ENCODE data around the gene CCT7. TPM values are rescaled to one million over a fixed set of nuclear protein-coding genes. Genes with fewer than 3 reads are reported as not detected.

The CCT7 gene
- total RNA-seq, 4 donors from 2014 or later: 194 to 245 (median 212) TPM

- Histone ChIP-seq H3K9me3 (no peaks in the 10 kb centered on the region), H3K4me1 (peaks cover 0 to 32% (median 12%) of the 10 kb centered on the region in 4 donors), H3K36me3 (peaks cover 0 to 41% (median 0%) of the 10 kb centered on the region in 3 donors), H3K27ac (no peak overlapping the region), H3K27me3 (no peaks in the 10 kb centered on the region), H3K4me3 (no peak overlapping the region)
- TF ChIP-seq CTCF (IDR thresholded peaks at IDR 0.05) (no peak), POLR2A (IDR thresholded peaks at IDR 0.05) (no peak), EP300 (IDR thresholded peaks at IDR 0.05) (no peak)
- DNase-seq (ENCODE audit: low spot score in 2 of 2): no peak
- 82 to 89% methylated on average over 5 of the region's 5 CpGs for WGBS, 2 donors
Measured at GRCh38 chr2:73217160-73217559, 16.9 kb upstream of the CCT7 start.

- TF ChIP-seq POLR2A (IDR thresholded peaks at IDR 0.05): no peak
- no peak for TF ChIP-seq CTCF (IDR thresholded peaks at IDR 0.05)
- TF ChIP-seq EP300 (IDR thresholded peaks at IDR 0.05): no peak
- Histone ChIP-seq H3K4me1 (peaks cover 0 to 25% (median 7%) of the 10 kb centered on the region in 4 donors), H3K4me3 (no peak overlapping the region), H3K27me3 (no peaks in the 10 kb centered on the region), H3K9me3 (no peaks in the 10 kb centered on the region), H3K27ac (no peak overlapping the region), H3K36me3 (peaks cover 0 to 47% (median 3%) of the 10 kb centered on the region in 3 donors)
- no peak for DNase-seq (ENCODE audit: low spot score in 2 of 2)
- WGBS, 2 donors: 85 to 95% methylated on average over 2 of the region's 2 CpGs
Measured at GRCh38 chr2:73217826-73218225, 16.3 kb upstream of the CCT7 start.

- TF ChIP-seq POLR2A (IDR thresholded peaks at IDR 0.05) (no peak), CTCF (IDR thresholded peaks at IDR 0.05) (no peak), EP300 (IDR thresholded peaks at IDR 0.05) (no peak)
- no peak for DNase-seq (ENCODE audit: low spot score in 2 of 2)
- H3K4me3 ChIP-seq: no peak overlapping the region
- no peaks in the 10 kb centered on the region for H3K27me3 ChIP-seq
- H3K27ac ChIP-seq: no peak overlapping the region
- no peaks in the 10 kb centered on the region for H3K9me3 ChIP-seq
- H3K36me3 ChIP-seq: peaks cover 0 to 52% (median 5%) of the 10 kb centered on the region in 3 donors
- peaks cover 0 to 20% (median 6%) of the 10 kb centered on the region in 4 donors for H3K4me1 ChIP-seq
Measured at GRCh38 chr2:73218298-73218697, 15.8 kb upstream of the CCT7 start.

- WGBS, 2 donors: 83 to 85% methylated on average over 4 of the region's 4 CpGs
- TF ChIP-seq EP300 (IDR thresholded peaks at IDR 0.05) (no peak), POLR2A (IDR thresholded peaks at IDR 0.05) (no peak), CTCF (IDR thresholded peaks at IDR 0.05) (no peak)
- DNase-seq (ENCODE audit: low spot score in 2 of 2): no peak
- no peaks in the 10 kb centered on the region for H3K27me3 ChIP-seq
- no peak overlapping the region for H3K27ac ChIP-seq
- no peak overlapping the region for H3K4me3 ChIP-seq
- peaks cover 0 to 100% (median 5%) of the 10 kb centered on the region in 3 donors for H3K36me3 ChIP-seq
- no peaks in the 10 kb centered on the region for H3K4me1 ChIP-seq
- no peaks in the 10 kb centered on the region for H3K9me3 ChIP-seq
Measured at GRCh38 chr2:73223821-73224220, 10.3 kb upstream of the CCT7 start.

- TF ChIP-seq POLR2A (IDR thresholded peaks at IDR 0.05) (no peak), CTCF (IDR thresholded peaks at IDR 0.05) (no peak), EP300 (IDR thresholded peaks at IDR 0.05) (no peak)
- Histone ChIP-seq H3K27me3 (no peaks in the 10 kb centered on the region), H3K36me3 (peaks cover 0 to 94% (median 5%) of the 10 kb centered on the region in 3 donors), H3K9me3 (no peaks in the 10 kb centered on the region), H3K27ac (no peak overlapping the region), H3K4me3 (no peak overlapping the region), H3K4me1 (no peaks in the 10 kb centered on the region)
- 81 to 84% methylated on average over 9 of the region's 9 CpGs for WGBS, 2 donors
- no peak for DNase-seq (ENCODE audit: low spot score in 2 of 2)
Measured at GRCh38 chr2:73225513-73226360, 8.4 kb upstream of the CCT7 start.
